ENCODE measurements around the gene CAMKMT. TPM values are rescaled to one million over a fixed set of nuclear protein-coding genes. Genes with fewer than 3 reads are reported as not detected.

CAMKMT gene
- total RNA-seq, 4 donors from 2014 or later: 9.8 to 33.0 (median 18.7) TPM

GRCh38 chr2:44569491-44569890 is 207.7 kb downstream of the CAMKMT start:
- H3K27ac ChIP-seq: no peak overlapping the region
- H3K4me1 ChIP-seq: no peaks in the 10 kb centered on the region
- TF ChIP-seq CTCF (IDR thresholded peaks at IDR 0.05) (no peak), POLR2A (IDR thresholded peaks at IDR 0.05) (no peak)
- H3K27me3 ChIP-seq: no peaks in the 10 kb centered on the region
- H3K36me3 ChIP-seq: no peaks in the 10 kb centered on the region
- DNase-seq: no peak
- no peaks in the 10 kb centered on the region for H3K9me3 ChIP-seq
- no peak overlapping the region for H3K4me3 ChIP-seq

- H3K4me3 ChIP-seq: no peak overlapping the region
- no peaks in the 10 kb centered on the region for H3K4me1 ChIP-seq
- no peaks in the 10 kb centered on the region for H3K36me3 ChIP-seq
These were observed 208.5 kb downstream of the CAMKMT start for GRCh38 chr2:44570271-44570670.

GRCh38 chr2:44570777-44571176 is 209.0 kb downstream of the CAMKMT start:
- no peak for DNase-seq
- H3K27ac ChIP-seq: no peak overlapping the region
- no peaks in the 10 kb centered on the region for H3K27me3 ChIP-seq
- no peaks in the 10 kb centered on the region for H3K9me3 ChIP-seq
- no peak for TF ChIP-seq POLR2A (IDR thresholded peaks at IDR 0.05)
- TF ChIP-seq CTCF (IDR thresholded peaks at IDR 0.05): no peak
- H3K36me3 ChIP-seq: no peaks in the 10 kb centered on the region
- H3K4me3 ChIP-seq: no peak overlapping the region
- no peaks in the 10 kb centered on the region for H3K4me1 ChIP-seq

More at GRCh38 chr2:44570271-44570670, 208.5 kb downstream of the CAMKMT start:
- Histone ChIP-seq H3K27ac (no peak overlapping the region), H3K9me3 (no peaks in the 10 kb centered on the region), H3K27me3 (no peaks in the 10 kb centered on the region)
- no peak for DNase-seq
- TF ChIP-seq CTCF (IDR thresholded peaks at IDR 0.05) (no peak), POLR2A (IDR thresholded peaks at IDR 0.05) (no peak)

- no peak for DNase-seq
- Histone ChIP-seq H3K9me3 (no peaks in the 10 kb centered on the region), H3K4me1 (no peaks in the 10 kb centered on the region), H3K4me3 (no peak overlapping the region), H3K36me3 (no peaks in the 10 kb centered on the region), H3K27me3 (no peaks in the 10 kb centered on the region), H3K27ac (no peak overlapping the region)
- TF ChIP-seq POLR2A (IDR thresholded peaks at IDR 0.05): no peak
- no peak for TF ChIP-seq CTCF (IDR thresholded peaks at IDR 0.05)
These were observed 210.6 kb downstream of the CAMKMT start for GRCh38 chr2:44572196-44572900.

GRCh38 chr2:44573996-44574395 is 212.2 kb downstream of the CAMKMT start:
- no peak for TF ChIP-seq POLR2A (IDR thresholded peaks at IDR 0.05)
- TF ChIP-seq CTCF (IDR thresholded peaks at IDR 0.05): no peak
- H3K4me1 ChIP-seq: no peaks in the 10 kb centered on the region
- H3K9me3 ChIP-seq: no peaks in the 10 kb centered on the region
- no peak for DNase-seq
- no peaks in the 10 kb centered on the region for H3K36me3 ChIP-seq
- H3K27ac ChIP-seq: no peak overlapping the region
- H3K4me3 ChIP-seq: no peak overlapping the region
- no peaks in the 10 kb centered on the region for H3K27me3 ChIP-seq

Data from Peyer's patch (tissue), 4 donors.